Measurements from ENCODE around the gene CEP95. TPM values are rescaled to one million over a fixed set of nuclear protein-coding genes. Genes with fewer than 3 reads are reported as not detected.

CEP95 gene
- total and polyA plus RNA-seq, 2 of the 13 experiments (the other 11 are each of a cell fraction or from before 2014, with no cell fraction given), result 65.9 to 68.8 TPM

DNA sequence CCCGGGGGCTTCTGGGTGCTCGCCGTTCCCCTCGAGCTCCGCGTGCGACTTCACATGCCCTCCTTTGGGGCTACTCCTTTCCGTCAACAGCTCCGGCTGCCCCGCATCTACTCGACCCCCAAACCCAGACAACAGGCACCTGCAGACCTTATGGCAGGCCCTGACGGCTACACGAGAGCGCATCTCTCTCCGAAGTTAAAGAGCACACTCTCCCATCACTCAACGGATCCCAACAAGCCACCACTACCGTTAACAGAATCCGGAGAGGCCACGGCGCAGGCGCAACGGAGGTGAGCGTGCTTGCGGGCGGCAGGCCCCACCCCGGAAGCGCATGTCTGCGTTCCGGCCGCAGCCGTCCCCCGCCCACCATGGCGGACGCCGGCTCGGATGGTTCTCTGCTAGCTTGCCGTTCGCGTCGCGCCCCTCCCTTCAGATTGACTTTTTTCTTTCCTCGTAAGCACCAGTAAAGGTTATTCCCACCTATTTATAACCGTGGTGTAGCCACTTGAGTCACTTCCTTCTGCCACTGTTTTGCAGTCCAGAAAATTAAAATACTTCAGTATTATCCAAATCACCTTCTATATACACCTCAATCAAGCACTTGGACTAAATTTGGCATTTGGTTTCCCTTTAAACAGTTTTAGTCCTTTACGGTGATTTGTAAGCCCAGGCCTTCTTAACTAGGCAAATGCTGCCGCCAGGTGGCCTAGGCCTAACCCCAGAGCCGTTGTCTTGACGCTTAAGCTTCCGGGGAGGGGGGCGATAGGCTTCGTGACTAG is 9.8 kb upstream of the CEP95 start, which contains the start of gene POLG2 (continued):
- TF ChIP-seq, protein P1, sequence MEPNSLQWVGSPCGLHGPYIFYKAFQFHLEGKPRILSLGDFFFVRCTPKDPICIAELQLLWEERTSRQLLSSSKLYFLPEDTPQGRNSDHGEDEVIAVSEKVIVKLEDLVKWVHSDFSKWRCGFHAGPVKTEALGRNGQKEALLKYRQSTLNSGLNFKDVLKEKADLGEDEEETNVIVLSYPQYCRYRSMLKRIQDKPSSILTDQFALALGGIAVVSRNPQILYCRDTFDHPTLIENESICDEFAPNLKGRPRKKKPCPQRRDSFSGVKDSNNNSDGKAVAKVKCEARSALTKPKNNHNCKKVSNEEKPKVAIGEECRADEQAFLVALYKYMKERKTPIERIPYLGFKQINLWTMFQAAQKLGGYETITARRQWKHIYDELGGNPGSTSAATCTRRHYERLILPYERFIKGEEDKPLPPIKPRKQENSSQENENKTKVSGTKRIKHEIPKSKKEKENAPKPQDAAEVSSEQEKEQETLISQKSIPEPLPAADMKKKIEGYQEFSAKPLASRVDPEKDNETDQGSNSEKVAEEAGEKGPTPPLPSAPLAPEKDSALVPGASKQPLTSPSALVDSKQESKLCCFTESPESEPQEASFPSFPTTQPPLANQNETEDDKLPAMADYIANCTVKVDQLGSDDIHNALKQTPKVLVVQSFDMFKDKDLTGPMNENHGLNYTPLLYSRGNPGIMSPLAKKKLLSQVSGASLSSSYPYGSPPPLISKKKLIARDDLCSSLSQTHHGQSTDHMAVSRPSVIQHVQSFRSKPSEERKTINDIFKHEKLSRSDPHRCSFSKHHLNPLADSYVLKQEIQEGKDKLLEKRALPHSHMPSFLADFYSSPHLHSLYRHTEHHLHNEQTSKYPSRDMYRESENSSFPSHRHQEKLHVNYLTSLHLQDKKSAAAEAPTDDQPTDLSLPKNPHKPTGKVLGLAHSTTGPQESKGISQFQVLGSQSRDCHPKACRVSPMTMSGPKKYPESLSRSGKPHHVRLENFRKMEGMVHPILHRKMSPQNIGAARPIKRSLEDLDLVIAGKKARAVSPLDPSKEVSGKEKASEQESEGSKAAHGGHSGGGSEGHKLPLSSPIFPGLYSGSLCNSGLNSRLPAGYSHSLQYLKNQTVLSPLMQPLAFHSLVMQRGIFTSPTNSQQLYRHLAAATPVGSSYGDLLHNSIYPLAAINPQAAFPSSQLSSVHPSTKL (CRISPR knock-in tag; IDR thresholded peaks at IDR 0.05), result peak; percentile 68
- TF ChIP-seq ZNF501 (CRISPR knock-in tag; IDR thresholded peaks at IDR 0.05) (peak; percentile 99), HDAC6 (IDR thresholded peaks at IDR 0.05; ENCODE audit: low read depth, low read length) (peak; percentile 85; the same call in 1 of the 2 replicates), SIX1 (CRISPR knock-in tag; IDR thresholded peaks at IDR 0.05; ENCODE audit: borderline replicate concordance) (0 out of 2 replicates have a peak, but pooled peaks have one; percentile 9), ZNF75D (CRISPR knock-in tag; IDR thresholded peaks at IDR 0.05; ENCODE audit: borderline replicate concordance) (no peak), KLF13 (CRISPR knock-in tag; IDR thresholded peaks at IDR 0.05) (0 out of 2 replicates have a peak, but pooled peaks have one; percentile 53), ZNF432 (CRISPR knock-in tag; IDR thresholded peaks at IDR 0.05; ENCODE audit: borderline replicate concordance) (no peak), ZNF33A (CRISPR knock-in tag; IDR thresholded peaks at IDR 0.05; ENCODE audit: borderline replicate concordance) (no peak; the same call in 1 of the 2 replicates), HNRNPLL (IDR thresholded peaks at IDR 0.05; ENCODE audit: low read depth, low read length, poor library complexity, severe bottlenecking) (peak; percentile 95), EHMT2 (IDR thresholded peaks at IDR 0.05; ENCODE audit: borderline replicate concordance, low read depth, low read length) (no peak), ZNF234 (CRISPR knock-in tag; conservative IDR thresholded peaks at IDR 0.05) (no peak), LCORL (IDR thresholded peaks at IDR 0.05) (no peak), LCORL (CRISPR knock-in tag; IDR thresholded peaks at IDR 0.05) (peak; percentile 41; the same call in 1 of the 2 replicates), YY1 (IDR thresholded peaks at IDR 0.05; ENCODE audit: insufficient read depth, insufficient replicate concordance, low read depth, low read length) (peak; percentile 96), TAF15 (IDR thresholded peaks at IDR 0.05; ENCODE audit: low read depth, low read length, poor library complexity, severe bottlenecking) (no peak), ZNF430 (CRISPR knock-in tag; IDR thresholded peaks at IDR 0.05) (0 out of 2 replicates have a peak, but pooled peaks have one; percentile 37), KAT7 (CRISPR knock-in tag; IDR thresholded peaks at IDR 0.05; ENCODE audit: borderline replicate concordance) (no peak; the same call in 1 of the 2 replicates), ZNF337 (CRISPR knock-in tag; IDR thresholded peaks at IDR 0.05; ENCODE audit: borderline replicate concordance, low read depth) (0 out of 2 replicates have a peak, but pooled peaks have one; percentile 21)
- TF ChIP-seq, protein P2, sequence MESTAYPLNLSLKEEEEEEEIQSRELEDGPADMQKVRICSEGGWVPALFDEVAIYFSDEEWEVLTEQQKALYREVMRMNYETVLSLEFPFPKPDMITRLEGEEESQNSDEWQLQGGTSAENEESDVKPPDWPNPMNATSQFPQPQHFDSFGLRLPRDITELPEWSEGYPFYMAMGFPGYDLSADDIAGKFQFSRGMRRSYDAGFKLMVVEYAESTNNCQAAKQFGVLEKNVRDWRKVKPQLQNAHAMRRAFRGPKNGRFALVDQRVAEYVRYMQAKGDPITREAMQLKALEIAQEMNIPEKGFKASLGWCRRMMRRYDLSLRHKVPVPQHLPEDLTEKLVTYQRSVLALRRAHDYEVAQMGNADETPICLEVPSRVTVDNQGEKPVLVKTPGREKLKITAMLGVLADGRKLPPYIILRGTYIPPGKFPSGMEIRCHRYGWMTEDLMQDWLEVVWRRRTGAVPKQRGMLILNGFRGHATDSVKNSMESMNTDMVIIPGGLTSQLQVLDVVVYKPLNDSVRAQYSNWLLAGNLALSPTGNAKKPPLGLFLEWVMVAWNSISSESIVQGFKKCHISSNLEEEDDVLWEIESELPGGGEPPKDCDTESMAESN (CRISPR knock-in tag; conservative IDR thresholded peaks at IDR 0.05), result peak; percentile 56; the same call in 1 of the 2 replicates
- TF ChIP-seq, protein P3, sequence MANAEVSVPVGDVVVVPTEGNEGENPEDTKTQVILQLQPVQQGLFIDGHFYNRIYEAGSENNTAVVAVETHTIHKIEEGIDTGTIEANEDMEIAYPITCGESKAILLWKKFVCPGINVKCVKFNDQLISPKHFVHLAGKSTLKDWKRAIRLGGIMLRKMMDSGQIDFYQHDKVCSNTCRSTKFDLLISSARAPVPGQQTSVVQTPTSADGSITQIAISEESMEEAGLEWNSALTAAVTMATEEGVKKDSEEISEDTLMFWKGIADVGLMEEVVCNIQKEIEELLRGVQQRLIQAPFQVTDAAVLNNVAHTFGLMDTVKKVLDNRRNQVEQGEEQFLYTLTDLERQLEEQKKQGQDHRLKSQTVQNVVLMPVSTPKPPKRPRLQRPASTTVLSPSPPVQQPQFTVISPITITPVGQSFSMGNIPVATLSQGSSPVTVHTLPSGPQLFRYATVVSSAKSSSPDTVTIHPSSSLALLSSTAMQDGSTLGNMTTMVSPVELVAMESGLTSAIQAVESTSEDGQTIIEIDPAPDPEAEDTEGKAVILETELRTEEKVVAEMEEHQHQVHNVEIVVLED (CRISPR knock-in tag; IDR thresholded peaks at IDR 0.05; ENCODE audit: borderline replicate concordance), result peak; percentile 96

All from HepG2 (cell line).